T-helper 2 cell treated with Interferon-gamma antibody and Interleukin-4, amounts not matched to agents 5 μg/mL and 100 μg/mL, for 36 hours (primary cell): ENCODE results near the gene N4BP3.

ENCODE experiments used
- DNase-seq: peaks from one replicate; pipeline ENCODE4 v3.0.0; 2021; ENCODE audit warnings: low spot score
- H3K27ac Mint-ChIP-seq: one replicate; pipeline ENCODE4 v1.8.0; 2021; ENCODE audit warnings: mild to moderate bottlenecking, mixed read lengths
- H3K27me3 Mint-ChIP-seq: one replicate; pipeline ENCODE4 v1.8.0; 2021; ENCODE audit warnings: low read depth, mixed read lengths
- H3K36me3 Mint-ChIP-seq: one replicate; pipeline ENCODE4 v1.8.0; 2021; ENCODE audit warnings: low read depth, mixed read lengths
- H3K4me1 Mint-ChIP-seq: one replicate; pipeline ENCODE4 v1.8.0; 2021; ENCODE audit warnings: low read depth, mixed read lengths
- H3K4me3 Mint-ChIP-seq: one replicate; pipeline ENCODE4 v1.8.0; 2022; ENCODE audit warnings: mild to moderate bottlenecking, moderate library complexity, mixed read lengths
- H3K9me3 Mint-ChIP-seq: one replicate; pipeline ENCODE4 v1.8.0; 2021; ENCODE audit warnings: mixed read lengths

Gene N4BP3

DNA sequence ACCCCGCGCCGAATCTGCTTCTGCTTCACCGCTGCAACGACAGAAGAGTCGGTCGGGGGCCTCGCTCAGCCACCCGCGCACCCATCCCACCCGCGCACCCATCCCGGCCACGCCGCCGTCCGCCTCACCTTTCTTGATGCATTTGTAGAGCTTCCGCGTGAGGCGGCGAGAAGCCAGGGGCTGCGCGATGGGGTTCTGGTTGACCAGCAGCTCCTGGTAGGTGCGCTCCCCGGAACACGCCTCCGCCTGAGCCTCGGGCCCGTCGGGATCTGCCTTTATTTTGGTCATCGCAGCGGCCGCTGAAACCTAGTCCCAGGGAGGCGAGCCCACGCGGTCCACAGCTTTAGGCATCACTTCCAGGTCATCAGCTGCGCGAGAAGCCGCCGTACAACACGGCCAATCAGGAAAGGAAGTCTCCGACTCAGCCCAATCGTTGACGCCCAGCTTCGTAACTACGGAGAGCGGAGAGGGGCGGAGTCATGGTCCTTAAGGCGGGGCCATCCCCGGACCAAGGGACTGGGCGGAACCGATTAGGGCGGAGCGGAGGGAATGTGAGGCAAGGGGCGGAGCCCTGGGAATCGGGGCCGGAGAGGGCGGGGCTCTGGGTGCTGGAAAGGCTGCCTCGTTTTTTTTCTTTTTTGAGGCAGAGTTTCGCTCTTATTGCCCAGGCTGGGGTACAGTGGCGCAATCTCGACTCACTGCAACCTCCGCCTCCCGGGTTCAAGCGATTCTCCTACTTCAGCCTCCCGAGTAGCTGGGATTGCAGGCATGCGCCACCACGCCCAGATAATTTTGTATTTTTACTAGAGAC, 40.4 kb downstream of the N4BP3 start, which contains the start of gene NHP2:
TSS of gene NHP2 (minus strand) at position 356 of the 811 bp plus-strand sequence. CDS start at position 288, 68 bp downstream.
- DNase-seq: peak; percentile 98
- Mint-ChIP-seq H3K27me3 (no peaks in the 10 kb centered on the region), H3K4me3 (peak within 1 kb of the TSS; percentile 95), H3K9me3 (no peaks in the 10 kb centered on the region), H3K27ac (peak within 1 kb of the TSS; percentile 91), H3K4me1 (peaks cover 22% of the 10 kb centered on the region), H3K36me3 (peaks cover 24% of the 10 kb centered on the region)

- no peaks in the 10 kb centered on the region for H3K9me3 Mint-ChIP-seq
- H3K27me3 Mint-ChIP-seq: no peaks in the 10 kb centered on the region
- DNase-seq: no peak
Observed at GRCh38 chr5:178155065-178155464, 41.7 kb downstream of the N4BP3 start.

DNA sequence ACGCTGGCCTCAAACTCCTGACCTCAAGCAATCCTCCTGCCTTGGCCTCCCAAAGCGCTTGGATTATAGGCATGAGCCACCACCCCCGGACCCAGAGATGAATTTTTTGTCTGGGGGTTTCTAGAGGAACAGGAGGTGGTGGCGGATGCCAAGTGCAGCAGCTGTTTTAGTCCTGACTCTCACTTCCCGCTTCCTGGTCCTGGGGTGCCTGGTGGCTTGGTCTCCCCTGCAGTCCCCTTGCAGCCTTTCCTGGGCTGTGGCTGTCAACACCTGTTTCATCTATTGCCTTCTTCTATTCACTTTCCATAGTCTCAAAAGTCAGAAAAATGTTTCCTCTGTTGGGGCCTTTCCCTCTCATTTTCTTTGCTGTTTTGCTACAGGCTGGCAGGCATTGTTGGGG, 46.8 kb downstream of the N4BP3 start:
- Mint-ChIP-seq H3K4me1 (peaks cover 6% of the 10 kb centered on the region), H3K9me3 (no peaks in the 10 kb centered on the region), H3K27me3 (peaks cover 17% of the 10 kb centered on the region), H3K36me3 (no peaks in the 10 kb centered on the region), H3K27ac (no peak overlapping the region), H3K4me3 (no peak overlapping the region)
- DNase-seq: no peak

More at GRCh38 chr5:178155065-178155464, 41.7 kb downstream of the N4BP3 start:
- Mint-ChIP-seq H3K4me1 (peaks cover 17% of the 10 kb centered on the region), H3K27ac (no peak overlapping the region), H3K36me3 (peaks cover 14% of the 10 kb centered on the region), H3K4me3 (no peak overlapping the region)

DNA sequence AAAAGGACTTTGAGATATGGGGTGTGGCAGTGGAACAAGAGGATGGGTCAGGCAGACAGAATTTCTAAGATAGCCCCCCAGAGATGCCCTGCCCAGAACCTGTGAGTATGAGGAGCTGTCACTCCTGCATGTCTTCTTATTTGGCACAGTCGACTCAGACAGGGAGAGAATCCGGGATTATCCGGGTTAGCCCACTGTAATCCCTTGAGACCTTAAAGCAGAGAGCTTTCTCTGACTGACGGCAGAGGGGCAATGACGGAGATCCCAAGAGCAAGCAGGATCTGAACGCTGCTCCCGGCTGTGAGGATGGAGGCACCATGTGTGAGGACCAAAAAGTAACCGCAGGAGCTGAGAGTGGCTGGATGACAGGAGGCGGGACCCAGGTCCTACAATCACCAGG, 49.1 kb downstream of the N4BP3 start:
- H3K4me3 Mint-ChIP-seq: no peak overlapping the region
- no peak for DNase-seq
- peaks cover 6% of the 10 kb centered on the region for H3K4me1 Mint-ChIP-seq
- H3K9me3 Mint-ChIP-seq: no peaks in the 10 kb centered on the region
- no peaks in the 10 kb centered on the region for H3K36me3 Mint-ChIP-seq
- peaks cover 17% of the 10 kb centered on the region for H3K27me3 Mint-ChIP-seq
- H3K27ac Mint-ChIP-seq: no peak overlapping the region

DNA sequence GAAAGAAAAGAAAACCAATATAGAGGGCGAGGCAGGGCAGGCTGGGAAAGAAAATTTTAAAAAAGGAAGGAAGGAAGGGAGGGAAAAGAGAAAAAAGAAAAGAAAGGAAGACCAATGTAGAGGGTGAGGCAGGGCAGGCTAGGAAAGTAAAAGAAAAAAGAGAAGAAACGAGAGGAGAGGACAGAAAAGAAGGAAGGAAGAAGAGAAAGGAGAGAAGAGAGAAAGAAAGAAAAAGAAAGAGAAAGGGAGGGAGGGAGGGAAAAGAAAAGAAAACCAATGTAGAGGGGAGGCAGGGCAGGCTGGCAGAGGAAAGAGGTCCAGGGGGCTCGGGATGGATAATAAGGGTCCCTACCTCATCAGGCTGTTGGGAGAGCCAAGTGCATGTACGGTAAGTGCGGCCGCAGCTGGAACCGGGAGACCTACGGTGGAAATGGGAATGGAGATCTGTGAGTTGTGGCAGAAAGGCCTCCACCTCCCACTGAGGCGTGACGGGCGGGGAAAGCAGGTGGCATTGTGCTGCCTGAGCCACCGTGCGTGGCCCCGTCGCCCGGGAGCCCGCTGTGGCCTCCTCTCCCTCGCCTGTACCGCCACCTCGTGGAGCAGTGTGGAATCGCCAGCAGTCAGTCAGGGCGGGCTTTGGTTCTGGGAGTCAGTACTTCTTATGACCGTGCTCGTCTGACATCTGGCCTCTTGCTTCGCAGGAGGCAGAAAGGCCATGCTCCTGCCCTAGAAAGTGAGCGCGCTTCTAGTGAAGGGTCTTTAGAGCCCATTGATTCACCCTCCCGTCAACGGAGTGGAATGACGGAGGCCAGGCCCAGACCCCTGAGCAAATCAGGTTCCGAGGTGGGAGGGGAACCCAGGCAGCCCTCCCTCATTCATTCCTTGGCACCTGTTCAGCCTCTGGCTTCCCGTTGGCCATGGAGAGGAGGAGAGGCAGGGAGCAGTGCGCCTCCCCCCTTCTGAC, 50.7 kb downstream of the N4BP3 start:
- Mint-ChIP-seq H3K27me3 (peaks cover 20% of the 10 kb centered on the region), H3K9me3 (no peaks in the 10 kb centered on the region), H3K27ac (peak overlapping the region; percentile 31), H3K4me1 (peaks cover 6% of the 10 kb centered on the region), H3K4me3 (peak overlapping the region; percentile 51), H3K36me3 (no peaks in the 10 kb centered on the region)
- peak; percentile 83 for DNase-seq

DNA sequence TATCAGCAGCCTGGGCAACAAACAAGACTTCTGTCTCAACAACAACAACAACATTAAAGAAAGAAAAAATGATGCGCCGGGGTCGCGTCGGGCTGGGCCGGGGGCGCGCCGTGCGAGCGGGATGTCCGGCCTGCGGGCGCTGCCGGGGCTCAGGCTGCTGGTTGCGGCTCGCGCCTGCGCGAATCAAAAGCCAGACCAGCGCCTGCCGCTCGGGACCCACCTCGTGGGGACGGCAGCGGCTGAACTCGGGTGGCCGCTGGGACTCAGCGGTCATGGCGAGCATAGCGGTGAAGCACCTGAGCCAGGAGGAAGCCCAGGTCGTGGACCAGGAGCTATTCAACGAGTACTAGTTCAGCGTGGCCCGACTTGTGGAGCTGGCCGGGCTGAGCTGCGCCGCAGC, 52.2 kb downstream of the N4BP3 start:
- no peak for DNase-seq
- no peak overlapping the region for H3K27ac Mint-ChIP-seq

DNA sequence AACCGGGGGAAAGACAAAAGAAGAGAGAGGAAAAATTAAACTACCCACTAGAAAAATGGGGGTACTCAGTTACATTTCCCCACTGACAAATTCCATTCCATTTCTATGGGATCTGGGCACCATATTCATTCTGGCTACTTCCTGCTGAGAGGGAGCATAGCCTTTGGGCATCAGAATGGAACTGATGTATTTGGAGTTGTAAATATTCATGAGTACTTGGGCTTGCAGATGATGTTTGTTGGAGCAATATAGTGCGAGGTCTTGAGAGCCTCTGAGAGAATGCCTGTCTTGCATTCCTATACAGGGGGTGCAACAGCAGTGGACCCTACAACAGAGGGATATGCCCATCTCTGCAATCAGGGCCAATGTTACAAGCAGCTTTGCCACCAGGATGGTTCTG, 57.1 kb downstream of the N4BP3 start:
- Mint-ChIP-seq H3K9me3 (no peaks in the 10 kb centered on the region), H3K27me3 (peaks cover 6% of the 10 kb centered on the region), H3K36me3 (no peaks in the 10 kb centered on the region), H3K27ac (no peak overlapping the region), H3K4me3 (no peak overlapping the region), H3K4me1 (no peaks in the 10 kb centered on the region)
- no peak for DNase-seq

More for the DNA sequence above, 52.2 kb downstream of the N4BP3 start:
- H3K4me3 Mint-ChIP-seq: no peak overlapping the region
- no peaks in the 10 kb centered on the region for H3K36me3 Mint-ChIP-seq
- H3K9me3 Mint-ChIP-seq: no peaks in the 10 kb centered on the region
- peaks cover 23% of the 10 kb centered on the region for H3K27me3 Mint-ChIP-seq
- peaks cover 6% of the 10 kb centered on the region for H3K4me1 Mint-ChIP-seq

DNA sequence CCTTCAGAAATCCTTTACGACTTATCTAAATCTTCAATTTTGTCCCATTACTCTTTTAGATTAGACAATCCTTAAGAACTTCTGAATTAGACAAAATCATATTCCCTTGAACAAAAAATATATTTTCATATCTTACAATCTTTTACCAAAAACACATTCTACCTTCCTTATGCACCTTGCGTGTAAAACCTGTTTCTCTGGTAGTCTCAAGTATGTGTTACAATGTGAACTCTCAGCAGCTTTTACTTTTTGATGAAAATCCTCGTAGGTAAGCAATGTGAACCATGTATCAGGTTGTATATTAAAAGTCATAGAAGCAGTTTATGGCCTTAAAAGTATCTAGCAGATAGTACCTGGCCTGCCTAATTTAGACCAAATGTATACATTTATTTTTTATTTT, 61.1 kb downstream of the N4BP3 start:
- H3K27ac Mint-ChIP-seq: no peak overlapping the region
- H3K36me3 Mint-ChIP-seq: no peaks in the 10 kb centered on the region
- no peaks in the 10 kb centered on the region for H3K9me3 Mint-ChIP-seq
- no peaks in the 10 kb centered on the region for H3K4me1 Mint-ChIP-seq
- peaks cover 1% of the 10 kb centered on the region for H3K27me3 Mint-ChIP-seq
- DNase-seq: no peak
- H3K4me3 Mint-ChIP-seq: no peak overlapping the region
